Uterus (tissue), 4 donors: ENCODE data around the gene CD8A. TPM values are rescaled to one million over a fixed set of nuclear protein-coding genes. Genes with fewer than 3 reads are reported as not detected.

Experiments used
- DNase-seq, 2 donors: peaks; one replicate each; pipeline ENCODE4 v3.0.0-alpha.2; 2019 to 2020
- H3K27ac ChIP-seq, 2 donors: fragments of 200-600 bp; sonication (generic); 1 replicate in 1 of 2; 2 replicates in 1 of 2; pipeline ENCODE4 v1.5.1; 2016 to 2018
- H3K27me3 ChIP-seq, 2 donors: fragments of 200-600 bp; sonication (generic); one replicate each; pipeline ENCODE4 v1.5.1; 2018 to 2019; ENCODE audit warnings: control low read depth in 1 of 2
- H3K36me3 ChIP-seq, 2 donors: fragments of 200-600 bp; sonication (generic); one replicate each; pipeline ENCODE4 v1.5.1; 2019; ENCODE audit warnings: control low read depth in 1 of 2
- H3K4me1 ChIP-seq, 2 donors: fragments of 200-600 bp; sonication (generic); one replicate each; pipeline ENCODE4 v1.5.1; 2018 to 2019; ENCODE audit warnings: control low read depth in 1 of 2
- H3K4me3 ChIP-seq, 2 donors: fragments of 200-600 bp; sonication (generic); 1 replicate in 1 of 2; 2 replicates in 1 of 2; pipeline ENCODE4 v1.5.1; 2018 to 2019; ENCODE audit warnings: mild to moderate bottlenecking in 1 of 2
- H3K9me3 ChIP-seq, 2 donors: fragments of 200-600 bp; sonication (generic); one replicate each; pipeline ENCODE4 v1.5.1; 2019; ENCODE audit warnings: control low read depth in 1 of 2
- POLR2A ChIP-seq, 2 donors: fragments of 450-650 bp; IDR thresholded peaks; one replicate each; pipeline ENCODE4 v1.6.1; 2016; ENCODE audit warnings: antibody characterized with exemption in 2 of 2, mild to moderate bottlenecking in 1 of 2, moderate library complexity in 1 of 2
- intact Hi-C: fragments of 100-400 bp; cut with DNase I; formaldehyde crosslinking; loops from one replicate; pipeline ENCODE4 v1.15.1; 2023; ENCODE audit warnings: low total_unique reads
- total RNA-seq, 4 donors: library from RNA; depleted of rRNA in 3 of 4; stranded (reverse); fragments of >200 nt in 3 of 4; gene quantifications; one replicate each; pipeline versions ENCODE4 v1.1.0 to v1.2.4, GENCODE V29; 2014 to 2023
- TF ChIP-seq, protein P1 (sequence below), 4 experiments: fragments of 200-600 bp in 2 of 4; fragments of 450-650 bp in 2 of 4; sonication (generic) in 2 of 4; IDR thresholded peaks; one replicate each; pipeline ENCODE4 v1.5.1; 2016 to 2019; ENCODE audit warnings: antibody characterized with exemption in 4 of 4, mild to moderate bottlenecking in 2 of 4, moderate library complexity in 1 of 4
- donor health status: DM: yes; HTN: yes; CAD: no.

The CD8A gene
- total RNA-seq, 4 donors from 2014 or later = 0.07 to 38.5 (median 1.2) TPM

- intact Hi-C loops = no loop called here
- no peaks in the 10 kb centered on the region for H3K9me3 ChIP-seq
- TF ChIP-seq, protein P1, sequence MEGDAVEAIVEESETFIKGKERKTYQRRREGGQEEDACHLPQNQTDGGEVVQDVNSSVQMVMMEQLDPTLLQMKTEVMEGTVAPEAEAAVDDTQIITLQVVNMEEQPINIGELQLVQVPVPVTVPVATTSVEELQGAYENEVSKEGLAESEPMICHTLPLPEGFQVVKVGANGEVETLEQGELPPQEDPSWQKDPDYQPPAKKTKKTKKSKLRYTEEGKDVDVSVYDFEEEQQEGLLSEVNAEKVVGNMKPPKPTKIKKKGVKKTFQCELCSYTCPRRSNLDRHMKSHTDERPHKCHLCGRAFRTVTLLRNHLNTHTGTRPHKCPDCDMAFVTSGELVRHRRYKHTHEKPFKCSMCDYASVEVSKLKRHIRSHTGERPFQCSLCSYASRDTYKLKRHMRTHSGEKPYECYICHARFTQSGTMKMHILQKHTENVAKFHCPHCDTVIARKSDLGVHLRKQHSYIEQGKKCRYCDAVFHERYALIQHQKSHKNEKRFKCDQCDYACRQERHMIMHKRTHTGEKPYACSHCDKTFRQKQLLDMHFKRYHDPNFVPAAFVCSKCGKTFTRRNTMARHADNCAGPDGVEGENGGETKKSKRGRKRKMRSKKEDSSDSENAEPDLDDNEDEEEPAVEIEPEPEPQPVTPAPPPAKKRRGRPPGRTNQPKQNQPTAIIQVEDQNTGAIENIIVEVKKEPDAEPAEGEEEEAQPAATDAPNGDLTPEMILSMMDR (IDR thresholded peaks at IDR 0.05) = no peak
- TF ChIP-seq POLR2A (IDR thresholded peaks at IDR 0.05) = no peak
These were observed 9.3 kb downstream of the CD8A start for GRCh38 chr2:86781363-86781762.

DNA sequence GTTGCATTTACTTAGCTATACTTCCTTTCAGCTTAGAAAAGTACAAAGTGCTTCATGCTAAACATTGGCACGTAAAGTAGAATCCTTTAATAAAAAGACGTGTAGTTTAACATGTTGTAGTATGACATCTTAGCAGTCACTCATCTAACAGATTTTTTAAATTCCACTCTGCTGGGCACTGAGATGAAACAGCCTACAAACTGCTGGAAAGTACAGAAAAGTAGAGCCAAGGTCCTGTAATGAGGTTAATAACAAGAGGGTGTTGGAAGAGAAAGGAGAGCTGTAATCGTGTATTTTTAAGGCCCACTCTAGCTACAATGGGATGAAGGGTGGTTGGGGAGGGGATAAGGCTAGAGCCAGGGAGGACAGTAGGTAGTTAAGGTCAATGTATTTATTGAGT, 10.7 kb downstream of the CD8A start:
- intact Hi-C loops = no loop called here
- TF ChIP-seq POLR2A (IDR thresholded peaks at IDR 0.05) = no peak
- TF ChIP-seq, protein P1 (IDR thresholded peaks at IDR 0.05) = no peak
- Histone ChIP-seq H3K36me3 (no peaks in the 10 kb centered on the region), H3K27ac (no peak overlapping the region), H3K4me3 (no peak overlapping the region), H3K4me1 (no peaks in the 10 kb centered on the region), H3K9me3 (no peaks in the 10 kb centered on the region), H3K27me3 (no peaks in the 10 kb centered on the region)
- no peak for DNase-seq

More at GRCh38 chr2:86781363-86781762, 9.3 kb downstream of the CD8A start:
- H3K27me3 ChIP-seq = no peaks in the 10 kb centered on the region
- H3K27ac ChIP-seq = no peak overlapping the region
- H3K4me1 ChIP-seq = no peaks in the 10 kb centered on the region
- no peaks in the 10 kb centered on the region for H3K36me3 ChIP-seq
- no peak for DNase-seq
- H3K4me3 ChIP-seq = no peak overlapping the region

DNA sequence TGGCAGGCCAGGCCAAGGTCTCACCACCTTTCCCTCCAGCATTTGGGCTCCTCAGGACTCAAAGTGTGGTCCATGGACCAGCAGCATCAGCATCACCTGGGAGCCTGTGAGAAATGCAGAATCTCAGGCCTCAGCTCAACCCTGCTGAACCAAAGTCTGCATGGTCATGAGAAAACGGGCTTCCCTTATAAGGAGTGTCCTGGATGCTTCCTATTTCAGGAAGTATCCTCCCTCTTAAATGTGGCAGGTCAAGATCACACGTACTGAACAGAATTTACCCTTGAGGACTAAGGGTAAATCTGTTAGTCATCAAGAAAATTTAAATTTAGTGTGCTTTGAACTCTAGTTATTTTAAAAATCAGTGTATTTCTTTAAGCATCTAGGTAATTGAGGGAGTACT, 11.8 kb downstream of the CD8A start:
- intact Hi-C loops = no loop called here
- no peak for TF ChIP-seq POLR2A (IDR thresholded peaks at IDR 0.05)
- TF ChIP-seq, protein P1 (IDR thresholded peaks at IDR 0.05) = no peak

GRCh38 chr2:86776532-86776931, 14.2 kb downstream of the CD8A start:
- no peaks in the 10 kb centered on the region for H3K4me1 ChIP-seq
- intact Hi-C loops = no loop called here
- no peak overlapping the region for H3K27ac ChIP-seq
- H3K36me3 ChIP-seq = no peaks in the 10 kb centered on the region
- TF ChIP-seq, protein P1 (IDR thresholded peaks at IDR 0.05) = no peak
- TF ChIP-seq POLR2A (IDR thresholded peaks at IDR 0.05) = no peak
- no peak for DNase-seq
- H3K9me3 ChIP-seq = no peaks in the 10 kb centered on the region
- H3K27me3 ChIP-seq = no peaks in the 10 kb centered on the region
- no peak overlapping the region for H3K4me3 ChIP-seq

More for the DNA sequence above, 11.8 kb downstream of the CD8A start:
- no peak overlapping the region for H3K4me3 ChIP-seq
- no peak for DNase-seq
- no peaks in the 10 kb centered on the region for H3K9me3 ChIP-seq
- no peak overlapping the region for H3K27ac ChIP-seq
- no peaks in the 10 kb centered on the region for H3K4me1 ChIP-seq
- H3K27me3 ChIP-seq = no peaks in the 10 kb centered on the region
- H3K36me3 ChIP-seq = no peaks in the 10 kb centered on the region

GRCh38 chr2:86775338-86775737, 15.4 kb downstream of the CD8A start:
- no peaks in the 10 kb centered on the region for H3K4me1 ChIP-seq

More at GRCh38 chr2:86775338-86775737, 15.4 kb downstream of the CD8A start:
- no peak overlapping the region for H3K27ac ChIP-seq
- no peak for DNase-seq
- intact Hi-C loops = no loop called here
- no peaks in the 10 kb centered on the region for H3K9me3 ChIP-seq
- H3K36me3 ChIP-seq = no peaks in the 10 kb centered on the region
- H3K27me3 ChIP-seq = no peaks in the 10 kb centered on the region
- no peak overlapping the region for H3K4me3 ChIP-seq
- TF ChIP-seq, protein P1 (IDR thresholded peaks at IDR 0.05) = no peak
- no peak for TF ChIP-seq POLR2A (IDR thresholded peaks at IDR 0.05)
